Gastroesophageal sphincter (tissue), 3 donors: Measurements from ENCODE around the gene GOLPH3.

Source experiments
- EP300 ChIP-seq: sonication (generic); formaldehyde crosslinking; IDR thresholded peaks from one replicate; pipeline ENCODE4 v1.6.1; 2017; ENCODE audit warnings: antibody characterized with exemption, mild to moderate bottlenecking
- TF ChIP-seq, protein P1 (sequence below), 4 experiments: fragments of 200-600 bp in 2 of 4; fragments of 450-650 bp in 2 of 4; sonication (generic) in 1 of 4; IDR thresholded peaks; one replicate each; pipeline ENCODE4 v1.5.1; 2017 to 2019; ENCODE audit warnings: antibody characterized with exemption in 4 of 4, mild to moderate bottlenecking in 2 of 4, moderate library complexity in 2 of 4

DNA sequence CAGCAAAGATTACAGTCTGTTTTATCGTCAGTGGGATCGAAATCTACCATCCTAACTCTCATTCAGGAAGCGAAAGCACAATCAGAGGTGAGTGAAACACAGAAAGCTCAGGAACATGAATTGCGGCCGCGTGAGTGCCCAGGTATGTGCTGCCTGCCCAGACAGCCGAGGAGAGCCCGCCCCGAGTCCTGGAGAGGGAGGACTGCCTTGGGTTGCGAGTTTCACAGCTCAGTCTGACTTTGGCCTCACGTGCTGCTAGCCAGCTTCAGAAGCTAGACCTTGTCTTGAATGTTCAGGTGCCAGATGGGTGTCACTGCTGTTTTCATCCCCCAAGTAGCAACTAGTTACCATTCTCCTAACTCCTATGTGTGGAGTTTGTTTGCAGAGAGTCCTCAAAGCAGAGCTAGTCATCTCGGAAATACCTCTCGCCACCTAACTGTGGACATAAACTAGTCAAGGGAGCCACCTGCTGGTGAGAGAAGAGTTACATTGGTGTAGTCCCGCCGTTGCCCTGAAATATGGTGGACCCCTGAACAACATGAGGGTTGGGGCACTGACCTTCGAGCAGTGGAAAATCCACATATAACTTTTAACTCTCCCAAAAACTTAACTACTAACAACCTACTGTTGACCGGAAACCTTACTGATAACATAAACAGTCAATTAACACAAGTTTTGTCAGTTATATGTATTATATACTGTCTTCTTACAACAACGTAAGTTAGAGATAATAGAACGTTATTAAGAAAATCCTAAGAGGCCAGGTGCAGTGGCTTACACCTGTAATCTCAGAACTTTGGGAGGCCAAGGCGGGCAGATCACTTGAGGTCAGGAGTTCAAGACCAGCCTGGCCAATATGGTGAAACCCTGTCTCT is 80.9 kb downstream of the GOLPH3 start:
- TF ChIP-seq EP300 = no peak
- TF ChIP-seq, protein P1, sequence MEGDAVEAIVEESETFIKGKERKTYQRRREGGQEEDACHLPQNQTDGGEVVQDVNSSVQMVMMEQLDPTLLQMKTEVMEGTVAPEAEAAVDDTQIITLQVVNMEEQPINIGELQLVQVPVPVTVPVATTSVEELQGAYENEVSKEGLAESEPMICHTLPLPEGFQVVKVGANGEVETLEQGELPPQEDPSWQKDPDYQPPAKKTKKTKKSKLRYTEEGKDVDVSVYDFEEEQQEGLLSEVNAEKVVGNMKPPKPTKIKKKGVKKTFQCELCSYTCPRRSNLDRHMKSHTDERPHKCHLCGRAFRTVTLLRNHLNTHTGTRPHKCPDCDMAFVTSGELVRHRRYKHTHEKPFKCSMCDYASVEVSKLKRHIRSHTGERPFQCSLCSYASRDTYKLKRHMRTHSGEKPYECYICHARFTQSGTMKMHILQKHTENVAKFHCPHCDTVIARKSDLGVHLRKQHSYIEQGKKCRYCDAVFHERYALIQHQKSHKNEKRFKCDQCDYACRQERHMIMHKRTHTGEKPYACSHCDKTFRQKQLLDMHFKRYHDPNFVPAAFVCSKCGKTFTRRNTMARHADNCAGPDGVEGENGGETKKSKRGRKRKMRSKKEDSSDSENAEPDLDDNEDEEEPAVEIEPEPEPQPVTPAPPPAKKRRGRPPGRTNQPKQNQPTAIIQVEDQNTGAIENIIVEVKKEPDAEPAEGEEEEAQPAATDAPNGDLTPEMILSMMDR (IDR thresholded peaks at IDR 0.05) = peak in 3 of 4 experiments; percentile 71 to 82 (median 77)
